GM21825 (cell line): ENCODE data around the gene MFF.
"Not testable (repeated sequence)": the region's sequence is repeated elsewhere in the genome, so short reads cannot be mapped to it uniquely, and the experiment has no call there.

Experiments used
- ATAC-seq: cut with Tn5 transposase; IDR thresholded peaks from one replicate; pipeline ENCODE4 v1.9.1; 2021; ENCODE audit warnings: mild to moderate bottlenecking, moderate library complexity; ENCODE audit not compliant: unreplicated experiment

The MFF gene

DNA sequence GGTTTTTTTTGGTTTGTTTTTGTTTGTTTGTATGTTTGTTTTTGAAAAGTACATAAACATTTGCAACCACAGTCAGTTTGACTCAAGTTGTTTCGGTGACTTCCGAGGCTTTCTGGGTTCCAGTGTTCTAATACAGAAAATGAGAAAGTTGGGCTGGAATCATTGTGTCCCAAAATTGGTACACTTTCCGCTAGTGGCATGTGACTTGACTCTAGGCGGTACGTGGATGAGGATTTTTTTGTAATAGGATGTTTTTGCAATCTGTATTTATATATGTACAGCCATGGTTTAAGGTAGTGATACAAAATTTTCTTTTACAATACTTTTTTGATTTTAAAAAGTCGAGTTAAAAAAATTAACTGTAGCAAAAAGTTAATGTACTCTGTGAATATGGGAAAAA, 1.7 kb downstream of the MFF start:
- no peak for ATAC-seq

DNA sequence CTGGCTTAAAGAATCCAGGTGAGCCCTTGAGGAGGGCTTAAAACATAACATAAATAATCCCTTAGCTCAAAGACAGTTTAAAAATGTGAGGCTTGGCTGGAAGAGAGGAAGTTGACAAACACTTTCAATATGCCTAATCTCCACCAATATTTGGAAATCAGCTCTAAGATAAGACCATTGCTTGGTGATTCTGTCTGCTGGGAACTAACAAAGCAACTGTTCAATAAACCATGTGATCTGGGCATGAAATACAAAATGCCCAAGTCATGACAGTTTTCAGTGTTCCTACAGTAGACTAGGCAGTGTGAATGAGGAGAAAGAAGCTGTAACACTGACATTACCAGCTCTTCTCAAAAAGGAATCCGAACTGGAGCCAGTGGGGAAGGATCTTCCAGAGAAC, 10.7 kb downstream of the MFF start:
- no peak for ATAC-seq

DNA sequence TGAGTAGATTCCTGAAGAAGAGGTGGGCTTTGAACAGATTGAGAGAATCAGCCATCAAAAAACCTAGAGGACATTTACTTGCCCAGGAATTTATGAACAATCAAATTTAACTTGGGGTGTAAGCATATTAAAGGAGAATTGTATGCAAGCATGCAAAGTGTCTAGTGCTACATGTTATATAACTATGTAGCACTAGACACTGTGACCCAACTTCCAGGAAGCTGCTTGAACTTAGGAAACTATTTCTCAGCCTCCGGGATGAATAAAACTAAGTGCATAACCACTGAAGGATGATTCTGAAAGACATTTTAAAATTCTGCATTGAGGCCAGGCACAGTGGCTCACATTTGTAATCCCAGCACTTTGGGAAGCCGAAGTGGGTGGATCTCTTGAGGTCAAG, 12.4 kb downstream of the MFF start:
- no peak for ATAC-seq

DNA sequence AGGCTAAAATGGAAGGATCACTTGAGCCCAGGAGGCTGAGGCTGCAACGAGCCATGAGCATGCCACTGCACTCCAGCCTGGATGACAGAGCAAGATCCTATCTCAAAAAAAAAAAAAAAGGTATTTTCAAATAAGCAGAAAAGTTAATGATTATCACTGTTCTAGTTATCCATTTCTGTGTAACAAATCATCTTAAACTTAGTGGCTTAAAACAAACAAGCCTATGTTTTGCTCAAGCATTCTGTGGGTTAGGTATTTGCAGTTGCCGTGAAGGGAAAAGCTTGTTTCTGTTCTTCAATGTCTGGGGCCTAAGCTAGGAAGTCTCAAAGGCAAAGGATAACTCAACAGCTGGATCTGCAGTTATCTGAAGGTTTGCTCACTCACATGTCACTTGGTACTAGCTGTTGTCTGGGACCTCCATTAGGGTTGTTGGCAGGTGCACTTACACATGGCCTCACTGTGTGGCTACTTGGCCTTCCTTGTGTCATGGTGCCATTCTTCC, 14.1 kb downstream of the MFF start:
- ATAC-seq, result no peak

DNA sequence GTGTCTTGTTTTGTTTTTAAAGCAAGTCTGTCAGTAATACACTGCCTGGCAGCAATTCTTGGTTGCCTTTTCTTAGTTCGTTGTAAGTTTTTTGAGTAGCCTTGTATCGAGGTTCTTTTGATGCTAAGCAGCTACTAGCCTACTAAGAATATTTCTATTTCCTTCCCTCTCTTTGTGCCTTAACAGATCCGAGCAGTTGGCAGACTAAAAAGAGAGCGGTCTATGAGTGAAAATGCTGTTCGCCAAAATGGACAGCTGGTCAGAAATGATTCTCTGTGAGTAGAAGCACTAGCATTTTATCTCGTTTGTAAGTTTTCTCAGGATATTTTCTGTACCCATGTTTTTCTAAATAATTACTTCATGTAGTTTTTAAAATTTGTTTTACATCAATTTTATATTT, 15.1 kb downstream of the MFF start:
- ATAC-seq, result no peak

DNA sequence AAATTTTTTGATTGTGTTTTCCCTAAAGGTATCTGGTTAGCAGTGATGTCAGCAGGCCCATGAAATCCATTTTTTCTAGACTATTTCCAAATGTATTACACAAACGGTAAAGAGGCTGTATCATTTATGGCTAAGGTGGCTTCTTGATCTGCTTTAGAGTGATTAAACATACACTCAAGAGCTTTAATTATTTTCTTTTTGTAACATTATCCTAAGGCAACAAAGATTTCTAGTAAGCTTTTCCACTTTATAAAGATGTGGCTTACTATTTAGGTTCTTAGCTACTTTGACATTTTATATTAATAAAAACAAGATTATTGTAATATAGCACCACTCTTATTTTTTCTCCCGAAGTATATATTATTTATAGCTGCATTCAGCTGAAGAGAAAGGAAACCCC, 16.5 kb downstream of the MFF start:
- ATAC-seq, result no peak

DNA sequence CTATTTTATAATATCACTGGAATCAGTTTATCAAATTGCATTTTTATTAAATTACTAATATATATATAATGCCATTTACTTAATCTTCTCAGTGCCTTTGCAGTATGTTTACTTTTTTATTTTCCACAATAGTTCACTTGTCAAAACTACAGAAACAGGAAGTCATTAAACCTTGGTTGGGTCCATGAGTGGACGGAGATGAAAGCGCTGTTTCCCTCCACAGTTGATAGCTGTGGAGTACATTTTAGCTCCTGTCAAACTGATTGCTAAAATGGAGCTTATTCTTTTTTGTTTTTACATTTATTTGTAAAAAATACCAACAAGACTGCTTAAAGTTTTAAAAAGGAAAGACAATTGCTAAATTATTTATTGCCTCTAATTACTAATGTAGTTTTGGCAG, 19.2 kb downstream of the MFF start:
- ATAC-seq, result no peak

DNA sequence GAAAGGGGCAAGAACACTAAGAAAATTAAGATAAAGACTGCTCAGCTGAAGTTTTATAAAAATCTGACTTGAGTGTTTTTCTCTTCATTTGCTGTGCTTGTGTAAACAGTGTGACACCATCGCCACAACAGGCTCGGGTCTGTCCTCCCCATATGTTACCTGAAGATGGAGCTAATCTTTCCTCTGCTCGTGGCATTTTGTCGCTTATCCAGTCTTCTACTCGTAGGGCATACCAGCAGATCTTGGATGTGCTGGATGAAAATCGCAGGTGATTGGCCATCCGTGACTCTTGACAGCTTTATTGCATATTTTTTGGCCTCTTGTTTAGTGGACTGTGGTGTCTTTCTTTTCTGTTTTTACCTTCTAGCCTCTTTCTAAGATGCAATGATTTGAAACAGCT, 22.1 kb downstream of the MFF start:
- no peak for ATAC-seq

DNA sequence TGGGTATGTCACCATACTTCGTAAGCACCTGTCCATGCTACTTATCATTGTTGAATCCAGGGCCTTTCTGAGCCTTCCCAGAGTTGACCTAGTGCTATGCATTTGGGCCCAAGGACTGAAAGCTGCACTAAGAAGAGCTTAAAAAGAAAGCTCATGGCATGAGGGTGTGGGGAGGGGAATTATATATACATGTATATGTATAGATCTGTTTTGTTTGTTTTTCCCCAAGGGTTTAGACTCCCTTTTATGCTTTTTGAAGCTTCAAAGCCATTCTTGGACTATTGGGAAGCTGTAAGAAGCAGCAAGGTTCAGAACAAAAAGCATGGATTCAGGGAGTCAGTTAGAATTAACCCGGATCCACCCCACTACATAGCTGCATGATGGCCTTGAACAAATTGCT, 23.3 kb downstream of the MFF start:
- ATAC-seq, result no peak

DNA sequence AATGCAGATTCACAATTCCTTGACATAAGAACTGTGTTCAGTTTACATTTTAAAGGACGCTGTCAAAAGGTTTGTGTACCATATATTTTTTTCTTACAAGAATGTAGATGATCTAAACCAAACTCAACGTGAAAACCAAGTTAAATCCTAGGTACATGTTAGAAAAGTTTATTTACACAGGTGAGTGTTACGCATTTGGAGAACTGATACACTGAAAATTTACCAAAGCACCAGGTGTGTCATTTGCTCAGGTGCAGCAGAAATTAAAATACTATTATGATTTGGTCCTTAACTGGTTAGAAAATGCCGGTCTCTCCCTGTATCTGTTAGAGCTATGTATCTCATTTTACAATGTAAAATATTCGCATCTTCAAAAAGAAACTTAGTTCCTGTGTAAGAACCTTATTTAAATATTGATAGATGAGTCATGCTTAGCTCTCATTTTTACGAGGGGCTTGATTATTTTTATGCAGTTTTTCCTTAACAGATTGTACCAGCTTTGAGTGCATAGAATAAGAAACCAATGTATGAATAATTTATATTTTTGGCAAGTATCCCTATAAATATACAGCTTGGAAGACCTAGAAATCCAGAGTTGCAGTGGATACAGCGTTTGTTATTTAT, 25.1 kb downstream of the MFF start:
- ATAC-seq, result no peak

DNA sequence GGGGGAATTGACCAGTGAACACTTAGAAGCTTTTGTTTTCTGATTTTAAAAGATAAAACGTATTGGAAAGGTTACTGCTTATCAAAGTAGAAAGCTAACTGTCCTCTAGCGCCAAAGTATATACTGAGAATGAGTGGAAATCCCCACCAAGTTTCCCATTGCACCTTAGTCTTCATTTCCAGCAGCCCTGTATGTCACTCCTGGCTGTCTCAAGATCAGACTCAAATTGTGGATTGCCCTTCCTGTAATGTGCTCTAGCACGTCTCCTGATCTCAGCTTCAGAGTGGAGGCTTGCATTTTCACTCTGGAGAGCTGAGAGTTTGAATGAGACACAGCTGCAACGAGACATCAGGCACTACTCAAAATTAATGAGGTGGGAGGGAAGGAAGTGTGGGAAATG, 26.6 kb downstream of the MFF start:
- ATAC-seq, result no peak

DNA sequence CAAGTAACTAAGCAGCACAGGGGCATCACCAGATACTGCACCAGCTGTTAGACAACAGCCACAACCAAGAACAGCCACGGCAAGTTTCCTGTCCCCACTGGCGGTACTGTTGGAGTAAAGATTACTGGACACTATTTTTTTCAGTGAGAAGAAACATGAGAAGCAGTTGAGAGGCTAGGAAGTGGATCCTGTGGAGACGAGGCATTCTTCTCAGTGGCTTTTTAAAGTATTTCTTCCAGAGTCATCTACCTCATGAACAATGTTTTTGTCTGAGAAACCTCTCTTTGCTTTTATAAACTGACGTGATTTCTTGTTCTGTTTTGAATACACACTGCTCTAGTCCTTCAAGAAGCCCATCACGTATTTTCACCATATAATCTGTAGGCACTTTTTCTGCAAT, 35.3 kb downstream of the MFF start:
- no peak for ATAC-seq

DNA sequence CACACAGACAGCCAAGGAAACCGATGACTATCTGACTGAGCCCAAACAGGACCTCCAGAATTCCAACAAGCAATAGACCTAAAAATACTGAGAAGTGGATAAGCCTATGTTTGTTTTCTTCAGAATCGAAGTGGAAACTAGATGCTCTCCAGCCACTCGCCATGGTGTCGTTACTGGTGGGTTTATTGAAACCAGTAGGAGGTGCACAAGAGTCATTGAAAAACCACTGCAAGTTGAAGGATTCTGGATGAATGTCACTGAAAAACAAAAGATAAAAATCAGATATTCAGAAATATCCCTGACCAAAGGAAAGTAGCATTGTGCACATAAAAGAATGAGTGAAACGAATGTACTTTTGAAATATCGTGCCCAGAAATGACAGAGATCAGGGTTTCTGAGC, 38.7 kb downstream of the MFF start:
- no peak for ATAC-seq

DNA sequence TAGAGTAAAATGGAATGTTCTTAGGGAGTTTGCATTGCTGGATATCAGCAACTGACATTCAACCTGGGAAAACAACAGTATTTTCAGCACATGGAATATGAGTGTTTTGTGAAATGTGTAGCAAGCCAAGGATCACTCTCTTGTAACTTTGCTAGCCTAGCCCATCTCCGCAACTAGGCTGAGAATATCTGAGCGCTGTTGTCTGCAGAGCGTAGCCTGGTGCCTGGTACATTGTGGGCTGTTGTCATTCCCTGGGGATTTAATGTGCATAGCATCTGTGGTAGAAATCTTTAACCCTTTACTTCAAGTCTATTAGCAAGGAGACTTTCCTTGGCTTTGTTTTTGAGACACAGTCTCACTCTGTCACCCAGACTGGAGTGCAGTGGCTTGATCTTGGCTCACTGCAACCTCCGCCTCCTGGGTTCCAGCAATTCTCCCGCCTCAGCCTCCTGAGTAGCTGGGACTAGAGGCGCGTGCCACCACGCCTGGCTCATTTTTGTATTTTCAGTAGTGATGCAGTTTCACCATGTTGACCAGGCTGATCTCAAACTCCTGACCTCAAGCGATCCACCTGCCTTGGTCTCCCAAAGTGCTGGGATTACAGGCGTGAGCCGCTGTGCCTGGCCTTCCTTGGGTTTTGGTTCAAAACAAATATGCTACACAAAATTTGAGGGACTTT, 39.7 kb downstream of the MFF start:
- ATAC-seq, result not testable (repeated sequence)

DNA sequence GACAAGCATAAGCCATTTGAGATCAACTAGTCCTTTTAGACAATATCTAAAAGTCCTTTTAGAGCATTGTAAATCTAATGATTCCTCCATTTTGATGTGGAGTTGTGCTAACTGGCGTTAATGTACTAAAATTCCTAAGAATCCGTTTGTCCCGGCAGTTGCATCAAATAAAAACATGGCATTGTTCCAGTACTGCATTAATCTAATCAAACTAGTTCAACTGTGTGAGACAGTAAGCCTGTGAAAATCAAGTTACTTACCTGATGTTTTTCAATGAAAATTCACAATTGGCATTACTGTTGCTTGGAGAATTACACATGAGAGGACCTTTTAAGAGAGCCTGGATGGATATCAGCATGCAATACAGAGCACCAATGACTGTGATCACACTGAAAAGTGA, 40.8 kb downstream of the MFF start:
- no peak for ATAC-seq

DNA sequence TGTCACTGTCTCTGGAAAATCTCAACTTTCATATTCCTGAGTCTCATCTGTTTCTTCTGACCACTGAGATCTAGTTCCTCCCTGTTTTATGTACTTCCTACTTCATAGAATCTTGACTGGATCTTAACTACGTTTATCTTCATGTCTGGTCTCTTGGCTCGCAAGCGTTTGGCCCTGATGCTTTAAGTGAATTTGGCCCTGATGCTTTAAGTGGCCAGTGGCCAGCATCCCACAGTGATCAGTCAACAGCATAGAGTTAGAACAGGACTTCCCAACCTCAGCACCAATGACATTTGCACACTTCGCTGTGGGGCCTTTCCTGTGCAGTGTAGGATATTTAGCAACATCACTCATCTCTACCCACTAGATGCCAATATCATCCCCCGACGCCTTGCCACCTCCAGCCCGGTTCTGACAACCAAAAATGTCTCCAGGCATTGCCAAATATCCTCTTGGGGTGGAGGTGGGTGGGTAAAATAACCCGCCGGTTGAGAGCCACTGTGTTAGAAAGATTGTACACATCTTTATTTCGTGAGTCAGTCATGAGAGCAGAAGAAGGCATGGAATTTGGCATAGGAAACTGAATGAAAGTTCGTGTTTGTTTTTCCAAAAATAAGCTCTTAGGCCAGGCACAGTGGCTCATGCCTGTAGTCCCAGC, 41.8 kb downstream of the MFF start:
- no peak for ATAC-seq

DNA sequence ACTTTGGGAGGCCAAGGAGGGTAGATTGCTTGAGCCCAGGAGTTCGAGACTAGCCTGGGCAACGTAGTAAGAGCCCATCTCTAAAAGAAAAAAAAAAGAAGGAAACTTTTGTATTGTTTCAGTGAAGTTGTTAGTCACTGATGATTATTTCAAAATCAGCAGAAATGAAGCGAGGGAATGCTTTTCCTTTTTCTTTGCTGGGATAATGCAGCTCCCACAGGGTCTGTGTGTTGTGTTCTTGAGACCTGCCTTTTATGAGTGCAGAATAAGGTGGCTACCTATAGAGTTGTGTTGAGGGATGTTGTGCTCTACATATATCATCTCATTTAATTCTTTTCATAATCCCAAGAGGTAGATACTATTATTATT, 42.4 kb downstream of the MFF start:
- ATAC-seq, result no peak

DNA sequence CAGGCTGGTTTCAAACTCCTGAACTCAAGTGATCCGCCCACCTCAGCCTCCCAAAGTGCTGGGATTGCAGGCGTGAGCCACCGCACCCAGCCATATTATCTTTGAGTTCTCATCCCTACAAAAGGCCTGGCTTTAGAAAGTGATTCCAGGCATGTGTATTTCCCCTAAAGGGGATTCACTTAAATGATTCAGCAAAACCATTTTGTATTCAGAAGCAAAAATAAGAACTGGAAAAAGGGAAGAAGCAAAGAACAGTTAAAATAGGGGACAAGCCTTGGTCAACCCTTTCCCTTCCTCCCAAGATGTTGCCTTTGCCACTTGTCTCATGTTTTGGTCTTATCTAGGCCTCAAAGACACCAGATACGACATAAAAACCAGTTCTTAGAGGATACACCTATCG, 43.5 kb downstream of the MFF start:
- ATAC-seq, result no peak

DNA sequence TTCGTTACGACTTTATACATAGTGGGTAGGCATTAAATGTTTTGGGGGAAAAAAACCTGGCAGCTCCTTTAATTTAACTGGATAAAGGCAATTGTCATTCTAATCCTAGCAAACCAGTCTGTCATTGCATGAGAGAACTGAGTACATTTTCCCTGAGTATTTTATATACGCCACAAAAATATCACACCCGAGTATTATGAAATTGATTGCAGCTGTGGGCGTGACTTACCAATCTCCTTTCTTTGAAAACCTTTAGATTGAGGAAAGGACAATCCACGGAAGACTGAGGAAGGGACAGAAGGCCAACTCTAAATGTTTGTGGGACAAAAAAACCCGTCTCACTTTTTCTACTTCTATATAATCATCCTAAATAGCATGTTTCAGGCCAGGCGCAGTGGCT, 45.0 kb downstream of the MFF start:
- ATAC-seq, result no peak

DNA sequence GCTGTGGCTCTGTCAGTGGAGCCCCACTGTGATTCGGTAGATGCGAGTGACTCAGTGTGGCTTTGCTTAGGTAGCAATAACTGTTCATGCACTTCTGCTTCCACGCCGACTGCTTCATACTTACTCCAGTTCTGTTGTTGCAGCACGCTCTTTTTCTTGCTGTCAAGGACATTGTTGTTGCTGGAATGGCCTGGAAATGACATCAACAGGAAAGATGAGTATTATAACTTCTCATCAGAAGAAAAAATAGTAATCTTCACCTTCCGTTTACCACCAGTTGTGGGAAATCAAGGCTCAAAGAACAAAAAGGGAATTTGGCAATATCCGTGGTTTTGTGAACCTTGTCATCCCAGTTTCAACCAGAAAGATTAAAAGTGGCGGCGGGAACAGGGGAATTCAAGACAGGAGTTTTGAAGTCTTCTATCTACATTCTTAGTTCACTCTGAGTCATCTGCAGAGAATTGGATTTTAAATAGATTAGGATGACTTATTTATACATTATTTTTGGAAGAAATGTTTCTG, 45.8 kb downstream of the MFF start:
- ATAC-seq, result no peak

DNA sequence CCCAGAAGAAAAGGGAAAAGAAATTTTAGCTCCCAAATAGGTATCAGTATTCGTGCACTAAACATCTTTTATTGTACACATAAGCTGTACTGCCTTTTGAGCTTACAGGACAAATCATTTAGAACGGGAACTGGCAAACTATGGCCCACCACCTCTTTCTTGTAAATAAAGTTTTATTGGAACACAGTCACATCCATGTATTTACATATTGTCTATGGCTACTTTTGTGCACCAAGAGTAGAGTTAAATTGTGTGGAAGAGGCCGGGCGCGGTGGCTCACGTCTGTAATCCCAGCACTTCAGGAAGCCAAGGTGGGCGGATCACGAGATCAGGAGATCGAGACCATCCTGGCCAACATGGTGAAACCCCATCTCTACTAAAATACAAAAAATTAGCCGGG, 48.3 kb downstream of the MFF start:
- ATAC-seq, result no peak

DNA sequence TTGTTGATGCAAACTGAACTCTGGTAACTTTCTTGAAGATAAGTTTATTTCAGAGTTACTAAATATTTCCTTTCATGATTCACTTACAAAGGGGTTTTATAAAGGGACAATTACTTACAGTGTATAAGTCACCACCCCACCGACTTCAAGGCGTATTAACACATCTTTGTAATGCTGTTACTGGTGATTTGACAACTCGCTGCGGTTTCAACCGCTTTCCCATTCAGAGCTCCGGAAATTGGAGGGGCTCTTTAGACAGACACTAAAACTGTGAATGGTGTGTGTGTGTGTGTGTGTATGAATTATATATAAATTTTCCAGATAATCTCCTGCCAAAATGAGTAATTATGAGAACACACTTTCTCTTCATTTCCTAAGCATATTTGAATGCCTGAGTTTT, 49.1 kb downstream of the MFF start:
- no peak for ATAC-seq
